Glomerular endothelial cell (primary cell): Measurements from ENCODE around the gene CDC42EP1. TPM values are rescaled to one million over a fixed set of nuclear protein-coding genes. Genes with fewer than 3 reads are reported as not detected.
"Not testable (repeated sequence)": the region's sequence is repeated elsewhere in the genome, so short reads cannot be mapped to it uniquely, and the experiment has no call there.

Source experiments
- DNase-seq: peaks from one replicate; pipeline ENCODE4 v3.0.0-alpha.2; 2011; ENCODE audit warnings: low read depth, low spot score; ENCODE audit errors: extremely low read depth
- total RNA-seq: library from RNA; depleted of rRNA; stranded (reverse); fragments of >200 nt; gene quantifications from 2 replicates; pipeline ENCODE4 v1.2.3, GENCODE V29; 2015

The CDC42EP1 gene
- total RNA-seq, 1 donor from 2014 or later, result 120 TPM

- no peak for DNase-seq
Measured at GRCh38 chr22:37575490-37576003, 15.3 kb downstream of the CDC42EP1 start.

GRCh38 chr22:37578002-37578401 is 17.7 kb downstream of the CDC42EP1 start:
- DNase-seq, result no peak

DNA sequence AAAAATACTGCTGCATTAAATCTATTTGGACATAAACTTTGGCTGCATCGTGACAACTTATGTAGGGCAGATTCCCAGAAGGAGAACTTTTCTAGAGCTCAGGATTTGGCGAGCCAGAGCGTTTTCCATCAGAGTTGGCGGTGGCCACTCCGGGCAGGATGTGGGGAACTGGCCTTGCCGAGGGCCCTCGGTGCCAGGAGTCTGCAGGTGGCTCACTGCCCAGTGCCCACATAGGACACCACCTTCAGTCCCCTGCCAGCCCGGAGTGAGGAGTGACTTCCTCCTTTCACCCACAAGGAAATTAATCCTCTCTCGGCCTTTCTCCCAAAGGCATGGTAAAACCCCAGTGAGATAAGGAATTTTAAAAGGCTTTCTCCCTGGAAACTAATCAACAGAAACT is 21.2 kb downstream of the CDC42EP1 start:
- no peak for DNase-seq

- DNase-seq, result no peak
Measured at GRCh38 chr22:37582526-37582925, 22.2 kb downstream of the CDC42EP1 start.

DNA sequence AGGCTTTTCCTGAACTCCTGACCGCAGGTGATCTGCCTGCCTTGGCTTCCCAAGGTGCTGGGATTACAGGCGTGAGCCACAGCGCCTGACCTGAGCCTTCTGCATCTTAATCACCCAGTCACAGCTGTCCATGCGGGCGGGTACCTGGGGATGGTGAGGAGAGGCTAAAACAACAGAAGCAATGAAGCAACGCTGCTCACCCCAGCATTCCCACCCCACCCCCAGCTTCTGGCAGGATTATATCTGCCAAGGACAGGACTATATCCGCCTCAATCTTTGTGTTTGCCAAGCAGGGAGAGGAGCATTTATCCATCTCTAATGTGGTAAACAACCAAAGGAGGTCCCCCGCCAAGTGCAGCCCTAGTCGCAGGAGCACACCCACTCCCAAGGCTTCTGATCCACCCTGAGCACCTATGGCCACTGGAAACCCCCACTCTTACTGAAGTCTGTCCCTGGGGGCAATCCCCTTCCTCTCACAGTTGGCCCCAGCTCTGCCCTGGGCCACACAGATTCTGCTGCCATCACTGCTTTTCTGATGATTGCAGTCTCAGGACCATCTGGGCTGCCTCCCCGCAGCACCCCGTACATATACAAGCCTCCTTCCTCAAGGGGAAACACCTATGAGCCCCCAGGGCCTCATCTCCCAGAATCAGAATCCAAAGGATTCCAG is 28.4 kb downstream of the CDC42EP1 start:
- no peak for DNase-seq

DNA sequence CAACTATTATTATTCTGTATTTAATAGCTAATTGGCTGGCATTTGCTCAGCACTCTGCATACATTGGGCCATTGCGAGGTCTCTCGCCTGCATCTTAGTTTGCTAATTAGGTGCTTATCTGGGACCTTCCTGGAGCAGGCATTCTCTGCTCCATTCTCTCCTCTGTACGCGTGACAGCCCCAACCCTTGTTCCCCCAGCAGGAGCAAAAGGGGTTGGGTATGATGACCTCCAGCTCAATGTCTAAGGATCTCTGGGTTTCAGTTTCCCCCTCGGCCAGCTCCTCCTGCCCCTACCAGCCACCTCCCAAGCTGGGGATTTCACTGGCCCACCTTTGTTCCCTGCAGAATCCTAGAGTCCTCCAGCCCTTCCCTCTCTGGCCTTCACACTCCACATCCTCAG is 29.4 kb downstream of the CDC42EP1 start:
- no peak for DNase-seq

DNA sequence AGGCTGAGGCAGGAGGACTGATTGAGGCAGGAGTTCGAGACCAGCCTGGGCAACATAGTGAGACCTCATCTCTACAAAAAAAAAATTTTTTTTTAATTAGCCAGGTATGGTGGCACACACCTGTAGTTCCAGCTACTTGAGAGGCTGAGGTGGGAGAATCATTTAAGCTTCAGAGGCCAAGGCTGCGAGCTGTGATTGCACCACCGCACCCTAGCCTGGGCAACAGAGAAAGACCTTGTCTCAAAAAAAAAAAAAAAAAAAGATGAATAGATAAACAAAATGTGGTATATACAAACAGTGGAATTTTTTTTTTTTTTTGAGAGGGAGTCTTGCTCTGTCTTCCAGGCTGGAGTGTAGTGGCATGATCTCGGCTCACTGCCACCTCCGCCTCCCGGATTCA is 30.8 kb downstream of the CDC42EP1 start:
- not testable (repeated sequence) for DNase-seq

- no peak for DNase-seq
Measured at GRCh38 chr22:37591823-37592404, 31.6 kb downstream of the CDC42EP1 start.

DNA sequence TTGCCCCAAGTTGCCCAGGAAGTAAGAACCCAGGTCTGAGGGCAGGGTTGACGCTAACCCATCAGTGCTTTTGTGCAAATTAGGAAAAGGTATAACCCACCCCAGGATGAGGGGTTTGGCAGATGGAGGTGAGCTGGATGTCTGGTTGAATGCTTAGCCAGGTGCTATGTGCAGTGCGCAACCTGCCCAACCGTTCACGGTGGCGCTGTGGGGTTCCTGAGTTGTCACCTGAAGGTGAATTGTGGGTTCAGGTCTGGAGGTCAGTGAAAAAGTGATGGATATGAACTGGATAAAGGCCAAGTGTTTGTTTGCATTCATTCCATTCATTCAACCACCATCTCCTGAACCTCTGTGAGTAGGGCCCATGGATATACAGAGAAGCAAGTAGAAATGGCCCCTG is 34.0 kb downstream of the CDC42EP1 start:
- DNase-seq, result no peak

- DNase-seq, result no peak
Measured at GRCh38 chr22:37599153-37599552, 38.9 kb downstream of the CDC42EP1 start.

- DNase-seq, result no peak
Measured at GRCh38 chr22:37601203-37601539, 40.9 kb downstream of the CDC42EP1 start.

- DNase-seq, result no peak
Measured at GRCh38 chr22:37601540-37602442, 41.5 kb downstream of the CDC42EP1 start.

DNA sequence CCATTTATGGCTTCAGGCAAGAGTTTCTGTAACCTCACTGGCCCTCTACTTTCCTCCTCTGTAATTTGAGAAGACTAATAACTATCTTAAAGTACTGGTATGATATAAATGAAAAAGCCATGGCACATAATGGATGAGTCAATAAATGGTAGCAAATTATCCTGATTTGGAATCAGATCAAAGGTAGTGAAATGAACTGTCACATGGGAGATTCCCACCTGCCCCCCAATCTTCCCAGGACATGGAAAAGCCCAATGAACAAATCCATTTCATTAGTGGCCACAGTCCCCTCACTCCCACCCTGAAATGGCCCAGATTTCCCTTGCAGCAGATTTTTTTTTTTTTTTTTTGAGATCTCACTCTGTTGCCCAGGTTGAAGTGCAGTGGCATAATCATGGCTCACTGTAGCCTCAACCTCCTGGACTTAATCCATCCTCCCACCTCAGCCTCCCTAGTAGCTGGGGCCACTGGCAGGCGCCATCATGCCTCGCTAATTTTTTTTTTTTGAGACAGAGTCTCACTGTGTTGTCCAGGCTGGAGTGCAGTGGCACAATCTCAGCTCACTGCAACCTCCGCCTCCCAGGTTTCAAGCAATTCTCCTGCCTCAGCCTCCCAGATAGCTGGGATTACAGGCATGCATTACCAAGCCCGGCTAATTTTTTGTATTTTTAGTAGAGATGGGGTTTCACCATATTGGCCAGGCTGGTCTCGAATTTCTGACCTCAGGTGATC is 42.4 kb downstream of the CDC42EP1 start:
- DNase-seq, result not testable (repeated sequence)

GRCh38 chr22:37604074-37604473 is 43.8 kb downstream of the CDC42EP1 start:
- no peak for DNase-seq

DNA sequence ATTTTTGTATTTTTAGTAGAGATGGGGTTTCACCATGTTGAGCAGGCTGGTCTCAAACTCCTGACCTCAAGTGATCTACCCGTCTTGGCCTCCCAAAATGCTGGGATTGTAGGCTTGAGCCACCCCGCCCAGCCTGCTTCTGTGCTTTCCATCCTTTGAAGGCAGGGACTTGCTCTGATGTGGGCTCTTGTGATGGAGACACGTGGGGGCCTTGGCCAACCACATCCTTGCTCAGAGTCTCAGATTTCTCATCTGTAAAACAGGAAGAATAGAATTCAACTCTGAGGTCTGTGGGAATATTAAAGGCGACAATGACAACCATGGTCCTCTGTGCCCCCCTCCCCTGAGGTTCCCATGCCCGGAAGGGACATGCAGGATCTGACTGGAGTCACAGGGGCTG is 44.6 kb downstream of the CDC42EP1 start:
- no peak for DNase-seq

- no peak for DNase-seq
Measured at GRCh38 chr22:37607010-37607934, 47.0 kb downstream of the CDC42EP1 start.

- no peak for DNase-seq
Measured at GRCh38 chr22:37607935-37608476, 47.7 kb downstream of the CDC42EP1 start.

GRCh38 chr22:37608477-37609239 is 48.4 kb downstream of the CDC42EP1 start, which contains the start of gene GGA1:
Gene GGA1 (plus strand): TSS chr22:37608834. CDS start chr22:37608861, 27 bp downstream.
- peak; percentile 90 for DNase-seq
